ENCODE results near the gene ATG7.

ATG7 gene

DNA sequence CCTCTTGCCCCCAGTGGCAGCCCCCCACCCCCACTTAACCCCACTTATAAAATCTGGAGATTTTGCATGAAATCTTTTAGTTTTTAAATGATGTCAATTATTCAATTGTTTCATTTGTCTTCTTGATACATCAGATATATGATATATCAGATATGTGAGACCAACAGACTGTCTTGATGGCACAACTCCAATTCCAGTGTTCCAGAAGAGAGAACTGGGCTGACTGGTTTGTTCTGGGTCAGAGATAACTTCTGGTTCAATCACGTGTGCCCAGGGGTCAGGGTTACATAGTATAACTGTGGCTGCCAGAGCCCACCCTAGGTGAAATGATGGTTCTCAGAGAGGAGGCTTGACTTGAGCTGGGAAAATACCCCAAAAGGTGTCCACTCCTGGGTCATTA, 32.4 kb upstream of the ATG7 start:
- peaks cover 12% of the 10 kb centered on the region for H3K4me1 ChIP-seq (ENCODE audit: control insufficient read depth, insufficient read depth, low read length)
- H3K4me3 ChIP-seq (ENCODE audit: low read length), result no peak overlapping the region
- no peak overlapping the region for H3K4me2 ChIP-seq (ENCODE audit: low read length)
- peaks cover 3% of the 10 kb centered on the region for H3K9me3 ChIP-seq (replicated peaks; ENCODE audit: low read length)
- H3K27me3 ChIP-seq (ENCODE audit: control insufficient read depth, insufficient read depth, low read length), result no peaks in the 10 kb centered on the region
- no peaks in the 10 kb centered on the region for H3K36me3 ChIP-seq (ENCODE audit: insufficient read depth, low read length)
- H3K9ac ChIP-seq (ENCODE audit: low read depth, low read length), result no peak overlapping the region

DNA sequence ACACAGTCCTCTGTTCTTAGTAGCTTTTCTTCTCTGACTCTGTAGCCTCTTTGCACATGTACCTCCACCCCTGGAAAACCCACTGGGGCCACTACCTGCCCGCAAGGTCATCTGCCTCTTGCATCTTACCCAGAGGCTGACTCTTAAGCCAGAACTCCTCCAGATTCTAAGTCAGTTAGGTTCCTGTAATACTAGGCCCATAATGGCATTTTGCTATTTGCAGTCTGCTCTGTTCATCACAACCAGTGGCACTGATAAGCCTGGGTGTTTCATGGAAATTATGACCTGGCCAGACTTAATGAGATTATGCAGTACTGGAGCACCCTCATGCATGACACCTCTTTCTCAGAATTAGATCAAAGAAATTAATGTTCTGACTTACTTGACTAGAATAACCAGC, 31.7 kb upstream of the ATG7 start:
- H3K4me2 ChIP-seq (ENCODE audit: low read length), result no peak overlapping the region
- peaks cover 12% of the 10 kb centered on the region for H3K4me1 ChIP-seq (ENCODE audit: control insufficient read depth, insufficient read depth, low read length)
- H3K9ac ChIP-seq (ENCODE audit: low read depth, low read length), result no peak overlapping the region
- H3K4me3 ChIP-seq (ENCODE audit: low read length), result no peak overlapping the region
- H3K9me3 ChIP-seq (replicated peaks; ENCODE audit: low read length), result peaks cover 3% of the 10 kb centered on the region
- H3K36me3 ChIP-seq (ENCODE audit: insufficient read depth, low read length), result no peaks in the 10 kb centered on the region
- no peaks in the 10 kb centered on the region for H3K27me3 ChIP-seq (ENCODE audit: control insufficient read depth, insufficient read depth, low read length)

DNA sequence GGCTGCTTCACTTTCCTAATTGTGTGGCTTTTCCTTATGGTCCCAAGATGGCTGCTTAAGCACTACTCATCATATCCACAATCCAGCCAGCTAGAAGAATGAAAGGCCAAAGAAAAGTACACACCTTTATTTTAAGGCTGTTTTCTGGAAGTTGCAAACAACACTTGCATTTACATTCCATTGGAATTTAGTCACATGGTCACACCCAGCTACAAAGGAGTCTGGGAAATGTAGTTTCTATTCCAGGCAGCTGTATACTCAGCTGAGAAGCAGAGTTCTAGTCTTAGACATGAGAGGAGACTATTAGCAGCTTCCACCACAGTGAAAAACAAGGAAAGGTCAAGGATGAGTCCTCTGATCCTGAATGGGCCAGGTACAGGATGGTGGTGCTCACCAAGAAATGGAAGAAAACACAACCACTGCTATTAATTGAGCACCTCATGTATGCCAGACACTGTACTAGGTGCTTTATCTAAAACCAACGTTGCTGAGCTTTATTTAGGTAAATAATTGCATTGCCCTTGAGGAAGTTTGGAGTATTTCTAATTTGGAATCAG, 28.0 kb upstream of the ATG7 start:
- H3K4me1 ChIP-seq (ENCODE audit: control insufficient read depth, insufficient read depth, low read length), result peaks cover 7% of the 10 kb centered on the region
- H3K9ac ChIP-seq (ENCODE audit: low read depth, low read length), result no peak overlapping the region
- H3K4me2 ChIP-seq (ENCODE audit: low read length), result no peak overlapping the region
- H3K27me3 ChIP-seq (ENCODE audit: control insufficient read depth, insufficient read depth, low read length), result no peaks in the 10 kb centered on the region
- no peaks in the 10 kb centered on the region for H3K36me3 ChIP-seq (ENCODE audit: insufficient read depth, low read length)
- peaks cover 3% of the 10 kb centered on the region for H3K9me3 ChIP-seq (replicated peaks; ENCODE audit: low read length)
- H3K4me3 ChIP-seq (ENCODE audit: low read length), result no peak overlapping the region

DNA sequence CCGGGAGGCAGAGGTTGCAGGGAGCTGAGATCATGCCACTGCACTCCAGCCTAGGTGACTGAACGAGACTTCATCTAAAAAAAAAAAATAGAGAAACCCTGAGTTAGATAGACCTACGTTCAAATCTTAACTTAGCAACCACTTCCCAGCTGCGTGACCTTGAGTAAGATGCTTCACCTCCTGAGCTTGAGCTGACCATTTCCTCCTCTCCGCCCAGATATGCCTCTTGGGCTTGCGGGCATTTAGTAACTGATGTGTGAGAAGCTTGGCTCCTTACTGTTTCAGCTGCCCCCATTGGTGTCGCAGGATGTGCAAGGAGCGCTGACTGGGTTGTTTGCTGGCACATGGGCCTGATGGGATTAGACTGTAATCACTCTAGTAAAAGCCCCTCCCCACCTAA, 26.9 kb upstream of the ATG7 start:
- H3K9me3 ChIP-seq (replicated peaks; ENCODE audit: low read length), result no peaks in the 10 kb centered on the region

DNA sequence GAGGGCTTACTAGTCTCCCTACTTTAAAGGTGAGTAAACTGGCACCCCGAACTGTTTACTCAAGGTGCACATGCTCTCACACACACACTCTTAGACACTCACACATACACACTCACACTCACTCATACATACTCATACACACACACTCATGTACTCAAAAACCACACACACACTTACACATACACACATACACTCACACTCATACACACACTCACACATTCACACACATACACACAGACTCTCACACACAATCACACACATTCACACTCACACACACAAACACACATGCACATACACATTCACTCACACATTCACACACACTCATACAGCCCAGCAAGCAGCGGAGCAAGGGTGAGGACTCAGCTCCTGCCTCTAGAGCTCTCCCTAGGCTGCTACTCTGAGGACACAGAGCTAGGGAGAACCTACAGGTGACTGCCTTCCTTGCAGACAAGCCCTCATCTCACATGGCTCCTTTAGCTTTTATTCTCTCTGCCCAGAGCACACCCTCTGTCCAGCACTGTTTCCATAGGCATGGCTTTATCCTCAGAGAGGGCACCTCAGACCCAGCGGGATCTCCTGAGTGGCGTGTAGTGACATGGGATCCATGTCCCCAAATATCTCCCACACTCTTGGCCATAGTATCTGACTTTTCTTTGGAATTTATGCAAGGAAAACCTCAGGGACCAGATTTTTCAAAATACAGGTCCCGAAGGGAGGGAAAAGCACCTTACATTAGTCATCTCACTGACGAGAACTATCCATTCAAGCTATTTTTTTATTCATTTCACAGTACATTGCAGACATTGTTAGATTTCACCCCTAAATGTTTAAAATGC, 26.2 kb upstream of the ATG7 start:
- Histone ChIP-seq H3K9me3 (replicated peaks; ENCODE audit: low read length) (no peaks in the 10 kb centered on the region), H3K9ac (ENCODE audit: low read depth, low read length) (no peak overlapping the region), H3K36me3 (ENCODE audit: insufficient read depth, low read length) (no peaks in the 10 kb centered on the region), H3K4me2 (ENCODE audit: low read length) (peak overlapping the region; percentile 52), H3K4me3 (ENCODE audit: low read length) (no peak overlapping the region), H3K4me1 (ENCODE audit: control insufficient read depth, insufficient read depth, low read length) (peaks cover 7% of the 10 kb centered on the region), H3K27me3 (ENCODE audit: control insufficient read depth, insufficient read depth, low read length) (no peaks in the 10 kb centered on the region)

More for the DNA sequence above, 26.9 kb upstream of the ATG7 start:
- Histone ChIP-seq H3K9ac (ENCODE audit: low read depth, low read length) (no peak overlapping the region), H3K4me2 (ENCODE audit: low read length) (no peak overlapping the region), H3K4me1 (ENCODE audit: control insufficient read depth, insufficient read depth, low read length) (peaks cover 7% of the 10 kb centered on the region), H3K36me3 (ENCODE audit: insufficient read depth, low read length) (no peaks in the 10 kb centered on the region), H3K4me3 (ENCODE audit: low read length) (no peak overlapping the region), H3K27me3 (ENCODE audit: control insufficient read depth, insufficient read depth, low read length) (no peaks in the 10 kb centered on the region)

DNA sequence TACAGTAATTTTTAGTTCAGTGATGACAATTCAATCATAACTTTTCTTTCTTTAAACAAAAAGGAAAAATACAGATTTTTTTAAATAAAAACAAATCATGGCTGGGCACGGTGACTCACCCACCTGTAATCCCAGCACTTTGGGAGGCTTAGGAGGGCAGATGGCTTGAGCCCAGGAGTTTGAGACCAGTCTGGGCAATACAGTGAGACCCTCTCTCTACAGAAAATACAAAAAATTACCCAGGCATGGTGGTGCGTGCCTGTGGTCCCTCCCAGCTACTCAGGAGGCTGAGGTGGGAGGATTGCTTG, 25.6 kb upstream of the ATG7 start:
- Histone ChIP-seq H3K4me3 (ENCODE audit: low read length) (no peak overlapping the region), H3K4me2 (ENCODE audit: low read length) (peak overlapping the region; percentile 52), H3K9ac (ENCODE audit: low read depth, low read length) (no peak overlapping the region), H3K9me3 (replicated peaks; ENCODE audit: low read length) (no peaks in the 10 kb centered on the region), H3K27me3 (ENCODE audit: control insufficient read depth, insufficient read depth, low read length) (no peaks in the 10 kb centered on the region), H3K4me1 (ENCODE audit: control insufficient read depth, insufficient read depth, low read length) (peaks cover 7% of the 10 kb centered on the region), H3K36me3 (ENCODE audit: insufficient read depth, low read length) (no peaks in the 10 kb centered on the region)

DNA sequence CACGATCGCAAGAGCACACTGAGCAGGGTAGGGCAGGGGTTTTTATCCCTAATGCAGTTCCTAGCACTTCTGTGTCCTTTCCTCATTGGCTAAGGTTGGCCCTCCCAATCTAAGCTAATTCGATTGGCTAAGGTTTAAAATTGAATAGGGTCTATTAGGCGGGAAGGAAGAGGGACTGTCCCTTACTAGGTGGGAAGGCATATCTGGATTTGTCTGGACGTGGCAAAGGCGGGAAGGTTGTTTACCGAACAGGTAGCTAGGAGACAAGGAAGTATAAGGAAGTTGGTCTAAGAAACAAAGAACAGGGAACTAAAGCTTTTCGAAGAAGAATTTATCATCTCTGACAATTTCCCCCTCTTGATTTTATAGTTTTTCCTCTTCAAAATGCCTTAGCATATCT, 24.8 kb upstream of the ATG7 start:
- Histone ChIP-seq H3K4me3 (ENCODE audit: low read length) (no peak overlapping the region), H3K4me1 (ENCODE audit: control insufficient read depth, insufficient read depth, low read length) (peaks cover 7% of the 10 kb centered on the region), H3K9ac (ENCODE audit: low read depth, low read length) (no peak overlapping the region), H3K9me3 (replicated peaks; ENCODE audit: low read length) (no peaks in the 10 kb centered on the region), H3K36me3 (ENCODE audit: insufficient read depth, low read length) (no peaks in the 10 kb centered on the region), H3K27me3 (ENCODE audit: control insufficient read depth, insufficient read depth, low read length) (no peaks in the 10 kb centered on the region), H3K4me2 (ENCODE audit: low read length) (no peak overlapping the region)

DNA sequence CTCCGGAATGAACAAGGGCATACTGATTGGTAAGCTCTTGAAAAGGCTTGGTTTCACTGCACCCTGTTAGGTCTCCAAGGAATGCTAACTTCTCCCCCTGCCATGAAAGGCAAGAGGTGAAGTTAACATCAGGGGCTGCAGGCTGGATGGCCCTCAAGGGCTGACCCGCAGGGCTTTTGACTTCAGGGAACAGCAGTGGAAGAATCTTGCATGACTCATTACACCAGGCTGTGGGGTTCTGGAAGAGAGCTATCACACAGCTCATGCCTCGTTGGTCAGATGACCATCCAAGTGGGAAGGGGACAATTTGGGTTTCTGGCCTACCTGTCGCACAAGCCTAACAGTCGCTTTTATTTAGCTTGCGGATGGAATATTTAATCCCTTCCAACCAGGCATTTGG, 23.6 kb upstream of the ATG7 start:
- no peaks in the 10 kb centered on the region for H3K36me3 ChIP-seq (ENCODE audit: insufficient read depth, low read length)
- H3K4me1 ChIP-seq (ENCODE audit: control insufficient read depth, insufficient read depth, low read length), result peaks cover 7% of the 10 kb centered on the region
- H3K9ac ChIP-seq (ENCODE audit: low read depth, low read length), result no peak overlapping the region
- H3K27me3 ChIP-seq (ENCODE audit: control insufficient read depth, insufficient read depth, low read length), result no peaks in the 10 kb centered on the region
- no peaks in the 10 kb centered on the region for H3K9me3 ChIP-seq (replicated peaks; ENCODE audit: low read length)
- no peak overlapping the region for H3K4me3 ChIP-seq (ENCODE audit: low read length)
- H3K4me2 ChIP-seq (ENCODE audit: low read length), result no peak overlapping the region

DNA sequence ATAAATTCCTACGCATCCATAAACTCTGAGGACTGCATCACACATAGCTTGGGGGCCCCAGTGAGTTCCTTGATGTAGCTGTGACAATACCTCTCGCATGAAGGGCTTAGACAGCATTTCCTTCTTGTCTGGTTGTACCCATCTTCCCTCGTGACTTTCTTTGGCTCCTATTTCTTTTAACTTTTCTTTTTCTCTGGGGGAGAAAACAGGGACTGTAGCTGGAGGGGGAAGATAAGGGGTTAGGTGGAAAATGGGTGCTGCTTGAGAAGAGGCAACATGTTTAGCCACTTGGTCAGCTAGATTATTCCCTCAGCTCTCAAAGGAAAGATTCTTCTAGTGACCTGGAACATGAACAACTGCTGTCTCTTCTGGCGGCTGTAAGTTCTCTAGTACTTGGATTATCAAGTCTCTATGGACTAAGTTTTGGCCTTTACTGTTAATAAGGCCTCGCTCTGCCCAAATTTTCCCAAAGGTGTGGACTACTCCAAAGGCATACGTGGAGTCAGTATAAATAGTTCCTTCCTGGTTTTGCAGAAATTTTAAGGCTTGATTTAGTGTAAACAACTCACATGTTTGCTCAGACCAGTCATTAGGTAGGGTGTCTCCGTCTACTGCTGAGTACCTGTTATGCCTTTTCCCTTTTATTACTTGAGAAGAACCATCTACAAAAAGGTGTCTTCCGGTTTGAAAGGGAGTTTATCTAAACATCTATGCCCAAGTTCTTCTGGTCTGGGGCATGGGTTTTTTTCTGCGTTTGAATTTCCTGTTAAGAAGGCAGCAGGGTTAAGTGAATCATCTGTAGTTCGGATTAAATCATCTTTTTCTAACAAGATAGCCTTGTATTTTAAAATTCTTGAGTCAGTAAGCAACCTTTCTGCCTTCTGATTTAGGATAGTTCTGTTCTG, 21.0 kb upstream of the ATG7 start:
- Histone ChIP-seq H3K9ac (ENCODE audit: low read depth, low read length) (no peak overlapping the region), H3K4me3 (ENCODE audit: low read length) (no peak overlapping the region), H3K4me1 (ENCODE audit: control insufficient read depth, insufficient read depth, low read length) (peaks cover 7% of the 10 kb centered on the region), H3K9me3 (replicated peaks; ENCODE audit: low read length) (no peaks in the 10 kb centered on the region), H3K4me2 (ENCODE audit: low read length) (no peak overlapping the region), H3K27me3 (ENCODE audit: control insufficient read depth, insufficient read depth, low read length) (no peaks in the 10 kb centered on the region), H3K36me3 (ENCODE audit: insufficient read depth, low read length) (peaks cover 7% of the 10 kb centered on the region)

DNA sequence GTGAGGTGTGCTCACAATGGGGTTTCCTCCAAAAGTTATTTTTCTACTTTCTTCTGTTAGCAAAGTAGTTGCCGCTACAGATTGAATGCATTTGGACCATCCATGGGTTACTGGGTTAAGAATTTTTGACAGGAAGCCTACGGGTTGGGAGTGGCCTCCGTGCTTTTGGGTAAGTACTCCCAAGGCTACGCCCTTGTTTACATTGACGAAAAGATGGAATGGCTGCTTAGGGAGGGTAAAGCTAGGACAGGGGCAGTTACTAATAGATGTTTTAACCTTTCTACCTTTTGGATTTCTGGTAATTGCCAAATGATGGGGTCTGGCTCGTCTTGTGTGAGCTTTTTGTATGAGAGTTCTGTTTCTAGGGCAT, 20.4 kb upstream of the ATG7 start:
- Histone ChIP-seq H3K4me1 (ENCODE audit: control insufficient read depth, insufficient read depth, low read length) (peaks cover under 1% of the 10 kb centered on the region), H3K27me3 (ENCODE audit: control insufficient read depth, insufficient read depth, low read length) (no peaks in the 10 kb centered on the region), H3K4me2 (ENCODE audit: low read length) (no peak overlapping the region), H3K9me3 (replicated peaks; ENCODE audit: low read length) (no peaks in the 10 kb centered on the region), H3K4me3 (ENCODE audit: low read length) (no peak overlapping the region), H3K9ac (ENCODE audit: low read depth, low read length) (no peak overlapping the region), H3K36me3 (ENCODE audit: insufficient read depth, low read length) (peaks cover 7% of the 10 kb centered on the region)

DNA sequence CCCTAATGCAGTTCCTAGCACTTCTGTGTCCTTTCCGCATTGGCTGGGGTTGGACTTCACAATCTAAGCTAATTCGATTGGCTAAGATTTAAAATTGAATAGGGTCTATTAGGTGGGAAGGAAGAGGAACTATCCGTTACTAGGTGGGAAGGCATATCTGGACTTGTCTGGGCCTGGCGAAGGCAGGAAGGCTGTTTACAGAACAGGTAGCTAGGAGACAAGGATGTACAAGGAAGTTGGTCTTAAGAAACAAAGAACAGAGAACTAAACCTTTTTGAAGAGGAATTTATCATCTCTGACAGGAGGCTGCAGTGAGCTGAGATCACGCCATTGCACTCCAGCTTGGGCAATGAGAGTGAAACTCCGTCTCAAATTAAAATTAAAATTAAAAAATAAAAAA, 17.3 kb upstream of the ATG7 start:
- Histone ChIP-seq H3K4me3 (ENCODE audit: low read length) (no peak overlapping the region), H3K27me3 (ENCODE audit: control insufficient read depth, insufficient read depth, low read length) (no peaks in the 10 kb centered on the region), H3K4me2 (ENCODE audit: low read length) (no peak overlapping the region), H3K9ac (ENCODE audit: low read depth, low read length) (no peak overlapping the region), H3K9me3 (replicated peaks; ENCODE audit: low read length) (no peaks in the 10 kb centered on the region), H3K4me1 (ENCODE audit: control insufficient read depth, insufficient read depth, low read length) (no peaks in the 10 kb centered on the region), H3K36me3 (ENCODE audit: insufficient read depth, low read length) (peaks cover 17% of the 10 kb centered on the region)
